DMS53 treated with DMSO at 0.1 percent for 48 hours (cell line): ENCODE measurements around the gene ABAT.
A peak's percentile ranks its signal among the peaks of the same experiment; 100 is the strongest.

ENCODE experiments used
- DNase-seq: peaks from one replicate; lab custom pipeline; 2025; ENCODE audit not compliant: unreplicated experiment; lab: John Stamatoyannopoulos, UW

ABAT gene

DNA sequence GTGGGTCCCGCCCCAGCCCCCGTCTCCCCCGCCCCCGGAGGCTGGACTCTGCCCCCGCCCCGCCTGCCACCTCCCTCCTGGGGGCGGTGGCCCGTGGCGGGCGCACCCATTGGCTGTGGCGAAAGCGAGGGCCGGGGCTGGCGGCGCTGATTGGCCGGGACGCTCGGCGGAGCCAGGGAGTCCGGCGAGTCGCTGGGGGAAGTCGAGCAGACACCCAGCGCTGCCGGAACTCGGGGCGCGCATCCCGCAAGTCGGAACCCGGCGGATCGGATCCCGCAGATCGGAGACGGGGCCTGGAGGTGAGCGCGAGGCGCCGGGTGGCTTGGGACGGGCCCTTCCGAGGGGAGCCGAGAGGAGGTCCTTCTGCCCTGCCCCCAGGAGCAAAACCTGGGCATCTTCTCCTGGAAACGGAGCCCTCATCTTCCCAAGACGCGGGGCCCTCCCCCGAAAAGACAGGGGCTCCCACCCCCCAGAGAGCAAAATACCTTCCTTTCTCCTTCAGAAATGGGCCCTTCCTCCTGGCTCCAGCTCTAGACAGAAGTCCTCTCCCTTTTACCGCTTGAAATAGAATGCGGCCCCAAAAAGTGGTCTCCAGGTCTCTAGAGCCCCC lies at the start of gene ABAT:
Gene ABAT, plus strand, starts transcription at position 205 of the 610 bp plus-strand sequence. CDS start 61,123 bp downstream, outside the sequence.
- DNase-seq, result peak; percentile 60

GRCh38 chr16:8625491-8626087 lies 48.8 kb upstream of the ABAT start:
- DNase-seq, result no peak

DNA sequence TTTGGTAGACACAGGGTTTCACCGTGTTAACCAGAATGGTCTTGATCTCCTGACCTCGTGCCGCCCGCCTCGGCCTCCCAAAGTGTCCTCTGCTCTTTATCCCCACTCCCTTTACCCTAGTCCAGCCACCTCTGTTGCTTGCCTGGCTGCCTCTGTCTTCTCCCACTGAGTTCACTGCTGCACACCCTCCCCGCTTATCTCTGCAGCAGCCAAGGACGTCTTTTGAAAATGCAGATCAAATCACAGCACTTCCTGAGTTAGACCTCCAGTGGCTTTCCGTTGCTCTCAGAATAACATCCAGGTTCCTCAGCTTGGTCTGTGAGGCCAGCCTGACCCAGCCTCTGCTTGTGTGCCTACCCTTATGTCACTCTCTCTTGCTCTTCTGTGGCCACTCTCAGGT lies 47.5 kb upstream of the ABAT start:
- no peak for DNase-seq

DNA sequence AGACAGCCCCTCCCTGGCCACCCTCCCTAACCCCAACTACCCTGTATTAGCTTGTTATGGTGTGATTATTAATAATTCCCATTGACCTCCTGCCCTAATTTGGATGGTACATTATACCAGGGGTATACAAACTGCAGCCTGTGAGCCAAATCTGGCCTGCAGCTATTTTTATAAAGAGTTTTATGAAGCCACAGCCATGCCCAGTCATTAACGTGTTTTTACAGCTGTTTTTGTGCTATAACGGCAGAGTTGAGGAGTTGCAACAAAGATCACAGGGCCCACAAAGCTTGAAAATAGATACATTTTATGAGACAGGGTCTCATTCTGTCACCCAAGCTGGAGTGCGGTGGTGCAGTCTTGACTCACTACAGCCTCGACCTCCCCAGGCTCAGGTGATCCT lies 47.0 kb upstream of the ABAT start:
- no peak for DNase-seq

GRCh38 chr16:8628981-8629725 lies 45.3 kb upstream of the ABAT start:
- no peak for DNase-seq

DNA sequence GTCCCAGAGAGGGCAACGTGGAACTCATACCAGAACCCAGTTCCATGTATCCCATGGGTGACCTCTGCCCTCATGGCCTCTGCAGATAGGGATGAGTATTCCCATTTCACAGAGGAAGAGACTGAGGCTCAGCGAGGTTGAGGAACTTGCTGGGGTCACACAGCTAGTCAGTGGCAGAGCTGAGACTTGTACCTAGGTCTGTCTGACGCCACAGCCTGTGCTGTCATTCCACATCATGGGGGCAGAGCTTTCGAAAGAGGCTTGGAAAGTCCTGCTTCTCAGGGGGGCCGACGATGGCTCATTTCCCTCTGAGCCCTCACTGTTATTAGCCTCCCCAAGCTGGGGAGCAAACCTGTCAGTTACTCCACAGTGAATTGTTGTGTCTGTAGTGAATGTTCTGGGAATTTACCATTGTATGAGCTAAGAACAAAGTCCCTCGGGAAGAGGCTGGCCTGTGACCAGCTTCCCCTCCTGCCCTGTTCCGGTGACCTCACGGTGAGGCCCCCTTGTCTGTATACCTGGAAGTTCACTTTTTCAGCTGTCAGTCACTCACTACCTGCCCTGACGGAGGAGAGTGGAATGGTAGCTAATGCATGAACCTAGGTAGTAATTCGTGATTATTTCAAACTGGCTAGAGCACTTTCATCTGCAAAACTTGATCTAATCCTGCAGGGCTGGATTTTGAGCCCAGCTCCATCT lies 44.0 kb upstream of the ABAT start:
- no peak for DNase-seq

- DNase-seq, result no peak
These were observed 43.0 kb upstream of the ABAT start for GRCh38 chr16:8631373-8631772.

DNA sequence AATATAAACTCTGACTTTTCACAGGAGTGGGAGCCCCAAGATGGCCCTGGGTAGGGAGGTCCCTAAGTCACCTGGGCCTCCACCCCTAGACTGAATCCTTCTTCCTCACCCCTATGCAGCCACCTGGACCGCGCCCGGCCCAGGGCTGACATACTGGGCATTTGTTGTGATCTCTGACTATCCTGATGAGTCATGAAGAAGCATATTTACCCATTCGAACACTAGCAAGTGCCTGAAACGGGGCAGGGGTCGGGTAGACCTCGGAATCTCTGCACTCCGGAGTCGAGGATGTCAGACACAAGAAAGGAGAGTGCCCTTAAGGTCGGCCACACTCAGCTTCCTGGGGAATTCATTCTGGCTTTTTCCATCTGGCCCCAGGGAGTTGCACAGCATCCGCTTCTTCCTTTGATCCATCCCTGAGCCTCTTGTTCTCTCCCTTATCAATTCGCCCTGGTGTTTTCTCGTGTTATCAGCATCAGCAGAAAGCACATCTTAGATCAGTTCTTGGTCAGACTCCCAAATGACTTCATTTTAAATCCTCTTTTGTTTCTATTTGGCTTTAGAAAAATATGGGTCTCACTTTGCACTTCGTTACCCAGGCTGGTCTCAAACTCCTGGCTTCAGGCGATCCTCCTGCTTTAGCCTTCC lies 42.5 kb upstream of the ABAT start:
- no peak for DNase-seq

GRCh38 chr16:8632675-8633182 lies 41.7 kb upstream of the ABAT start:
- no peak for DNase-seq

DNA sequence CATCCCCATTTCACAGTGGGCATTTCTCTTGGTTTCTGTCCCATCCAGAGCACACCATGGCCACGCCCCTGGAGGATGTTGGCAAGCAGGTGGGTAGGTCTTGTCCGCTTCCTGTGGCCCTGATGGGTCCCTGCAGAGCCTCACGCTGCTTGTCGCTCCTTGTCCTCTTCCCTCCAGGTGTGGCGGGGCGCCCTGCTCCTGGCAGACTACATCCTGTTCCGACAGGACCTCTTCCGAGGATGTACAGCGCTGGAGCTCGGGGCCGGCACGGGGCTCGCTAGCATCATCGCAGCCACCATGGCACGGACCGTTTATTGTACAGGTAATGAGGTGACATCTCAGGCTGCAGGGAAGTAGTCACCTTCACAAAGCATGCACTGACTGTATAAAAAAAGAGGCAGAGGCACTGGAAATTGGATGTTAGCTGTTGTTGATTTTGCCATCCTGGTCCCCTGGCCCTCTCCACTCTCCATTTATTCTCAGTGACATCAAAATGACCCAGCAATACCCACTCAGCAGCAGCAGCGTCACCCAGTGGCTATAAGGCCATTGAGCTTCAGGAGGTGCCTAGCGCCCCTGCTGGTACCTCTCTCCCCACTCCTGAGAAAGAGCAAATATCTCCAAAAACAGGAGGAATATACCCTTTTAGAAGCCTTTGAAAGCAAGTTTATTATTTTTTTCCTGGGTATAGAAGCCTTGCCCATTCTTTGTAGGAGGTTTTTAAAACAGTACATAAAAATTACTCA lies 39.3 kb upstream of the ABAT start:
- DNase-seq, result no peak

DNA sequence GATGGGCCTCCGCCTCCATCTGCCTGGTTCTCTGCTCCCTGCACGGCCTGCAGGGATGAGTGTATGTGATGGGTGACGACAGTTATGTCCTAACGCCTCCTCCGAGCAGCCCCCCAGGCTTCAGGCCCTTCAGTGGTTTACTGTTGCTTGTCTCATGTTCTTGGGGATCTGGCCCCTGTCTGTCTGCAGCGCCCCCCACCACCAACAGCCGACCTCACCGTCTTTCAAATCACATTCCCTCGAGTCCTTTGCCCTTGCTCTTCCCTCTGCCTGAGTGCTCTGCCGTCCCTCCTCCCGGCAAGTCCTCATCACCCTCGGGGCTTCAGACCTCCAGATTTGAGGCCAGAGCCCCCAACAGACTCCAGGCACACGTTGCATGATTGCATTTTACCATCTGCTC lies 34.7 kb upstream of the ABAT start:
- DNase-seq, result no peak

- no peak for DNase-seq
These were observed 32.7 kb upstream of the ABAT start for GRCh38 chr16:8641671-8642070.

DNA sequence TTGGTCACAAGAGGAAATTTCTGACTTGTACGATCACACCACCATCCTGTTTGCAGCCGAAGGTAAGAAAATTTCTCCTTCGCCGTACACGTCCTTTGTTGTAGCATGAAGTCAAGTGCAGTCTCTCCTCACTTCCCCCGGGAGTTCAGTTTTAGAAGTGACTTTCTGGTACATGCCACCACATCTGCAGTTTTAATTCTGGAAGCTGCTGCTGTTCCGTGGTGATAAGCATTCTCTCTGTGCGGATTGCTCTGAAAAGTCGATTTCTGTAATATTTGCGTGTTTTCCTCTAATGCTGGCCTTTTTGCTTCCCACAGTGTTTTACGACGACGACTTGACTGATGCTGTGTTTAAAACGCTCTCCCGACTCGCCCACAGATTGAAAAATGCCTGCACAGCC lies 32.3 kb upstream of the ABAT start:
- DNase-seq, result no peak

DNA sequence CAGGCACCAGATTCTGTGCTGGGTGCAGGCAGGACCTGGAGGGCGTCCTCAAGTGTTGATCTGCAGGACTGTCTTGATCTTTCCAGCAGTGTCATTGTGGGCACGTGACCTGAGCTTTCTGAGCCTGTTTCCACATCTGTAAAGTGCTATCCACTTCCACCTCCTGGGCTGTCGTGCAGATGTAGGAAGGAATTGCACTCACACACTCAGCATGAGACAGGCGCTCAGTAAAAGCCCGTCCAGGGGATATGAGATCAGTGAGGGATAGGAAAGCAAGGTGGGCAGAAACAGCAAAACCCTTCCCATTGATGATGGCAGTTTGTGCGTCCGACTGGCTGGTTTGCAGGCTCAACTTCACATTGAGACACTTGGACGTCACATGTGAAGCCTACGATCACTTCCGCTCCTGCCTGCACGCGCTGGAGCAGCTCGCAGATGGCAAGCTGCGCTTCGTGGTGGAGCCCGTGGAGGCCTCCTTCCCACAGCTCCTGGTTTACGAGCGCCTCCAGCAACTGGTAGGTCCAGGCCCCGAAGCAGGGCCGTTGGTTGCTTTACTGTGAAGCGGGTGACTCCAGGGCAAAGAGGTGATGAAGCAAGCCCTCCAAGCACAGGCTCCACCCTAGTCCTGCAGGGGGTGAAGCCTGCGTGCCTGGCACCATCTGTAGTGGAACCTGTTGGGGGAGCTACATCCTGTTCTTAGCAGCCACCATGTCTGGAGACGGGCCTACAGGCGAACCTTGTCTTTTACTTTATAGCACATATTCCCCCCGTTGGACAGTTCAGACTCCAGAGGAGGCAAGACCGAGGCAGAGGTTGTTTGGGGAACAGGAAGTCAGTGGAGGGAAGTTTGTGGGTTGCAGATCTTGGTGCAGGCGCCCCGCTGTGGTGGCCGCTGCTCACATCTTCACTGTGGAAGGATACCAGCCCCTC lies 29.9 kb upstream of the ABAT start:
- DNase-seq, result no peak

GRCh38 chr16:8645141-8645521 lies 29.3 kb upstream of the ABAT start:
- DNase-seq, result no peak

- DNase-seq, result no peak
These were observed 28.6 kb upstream of the ABAT start for GRCh38 chr16:8645831-8646230.

GRCh38 chr16:8646326-8647053 lies 27.9 kb upstream of the ABAT start:
- DNase-seq, result no peak

DNA sequence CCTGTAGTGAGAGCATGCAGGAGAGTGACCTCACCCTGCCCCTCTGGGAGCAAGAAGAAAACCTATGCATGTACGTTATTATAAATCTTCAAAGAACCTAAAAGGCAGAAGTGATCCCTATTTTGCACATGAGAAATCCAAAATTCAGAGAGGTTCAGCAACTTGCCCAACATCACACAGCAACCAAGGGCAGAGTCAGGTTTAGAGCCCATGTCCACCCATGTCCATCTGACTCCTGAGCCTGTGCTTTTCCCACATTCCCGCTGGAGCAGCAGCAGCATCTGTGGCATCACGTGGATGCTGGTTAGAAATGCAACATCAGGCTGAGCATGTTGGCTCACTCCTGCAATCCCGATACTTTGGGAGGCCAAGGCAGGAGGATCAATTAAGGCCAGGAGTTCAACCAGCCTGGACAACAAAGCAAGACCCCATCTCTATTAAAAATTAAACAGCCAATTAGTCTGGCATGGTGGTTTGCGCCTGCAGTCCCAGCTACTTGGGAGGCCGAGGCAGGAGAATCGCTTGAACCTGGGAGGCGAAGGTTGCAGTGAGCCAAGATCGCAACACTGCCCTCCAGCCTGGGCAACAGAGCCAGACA lies 26.6 kb upstream of the ABAT start:
- DNase-seq, result no peak
